Neural progenitor cell (in vitro differentiated cells): ENCODE measurements around the gene DNAJC30. TPM values are rescaled to one million over a fixed set of nuclear protein-coding genes. Genes with fewer than 3 reads are reported as not detected.
A peak's percentile ranks its signal among the peaks of the same experiment; 100 is the strongest.

Experiments
- DNase-seq: peaks from one replicate; pipeline ENCODE4 v3.0.0-alpha.2; 2016; ENCODE audit warnings: low spot score
- H2AFZ ChIP-seq: fragments of 200-600 bp; sonication (generic); replicated peaks from 2 replicates; pipeline ENCODE4 v1.6.1; 2016; ENCODE audit warnings: antibody characterized with exemption
- H3F3A ChIP-seq: fragments of 200-600 bp; sonication (generic); 2 replicates; pipeline ENCODE4 v1.6.1; 2016; ENCODE audit warnings: antibody characterized with exemption, low read depth
- H3K27ac ChIP-seq: fragments of 200-600 bp; sonication (generic); 2 replicates; pipeline ENCODE4 v1.5.1; 2016; ENCODE audit warnings: mild to moderate bottlenecking
- H3K27me3 ChIP-seq: fragments of 200-600 bp; sonication (generic); 2 replicates; pipeline ENCODE4 v1.6.1; 2016; ENCODE audit warnings: mild to moderate bottlenecking, moderate library complexity
- H3K36me3 ChIP-seq: fragments of 200-600 bp; sonication (generic); 2 replicates; pipeline ENCODE4 v1.5.1; 2016
- H3K4me1 ChIP-seq: fragments of 200-600 bp; sonication (generic); 2 replicates; pipeline ENCODE4 v1.6.1; 2016; ENCODE audit warnings: mixed run types
- H3K4me2 ChIP-seq: fragments of 200-600 bp; sonication (generic); 2 replicates; pipeline ENCODE4 v1.6.1; 2016
- H3K4me3 ChIP-seq: fragments of 200-600 bp; sonication (generic); 2 replicates; pipeline ENCODE4 v1.5.1; 2016
- H3K79me2 ChIP-seq: fragments of 200-600 bp; sonication (generic); 2 replicates; pipeline ENCODE4 v1.6.1; 2016; ENCODE audit warnings: low read depth
- H3K9ac ChIP-seq: fragments of 200-600 bp; sonication (generic); 2 replicates; pipeline ENCODE4 v1.6.1; 2016
- H3K9me3 ChIP-seq: fragments of 200-600 bp; sonication (generic); 2 replicates; pipeline ENCODE4 v1.5.1; 2016; ENCODE audit warnings: low read depth
- H4K20me1 ChIP-seq: fragments of 200-600 bp; sonication (generic); 2 replicates; pipeline ENCODE4 v1.6.1; 2016; ENCODE audit warnings: low read depth
- H3K27ac Mint-ChIP-seq: 3 replicates; pipeline ENCODE4 v1.8.0; 2021; ENCODE audit warnings: mixed read lengths
- H3K27me3 Mint-ChIP-seq: 2 replicates; pipeline ENCODE4 v1.8.0; 2022; ENCODE audit warnings: low read depth, mild to moderate bottlenecking, inconsistent platforms, moderate library complexity, mixed read lengths; ENCODE audit not compliant: insufficient read depth
- H3K36me3 Mint-ChIP-seq: 3 replicates; pipeline ENCODE4 v1.8.0; 2021; ENCODE audit warnings: mixed read lengths
- H3K4me1 Mint-ChIP-seq: 3 replicates; pipeline ENCODE4 v1.8.0; 2021; ENCODE audit warnings: mixed read lengths
- H3K4me3 Mint-ChIP-seq: 3 replicates; pipeline ENCODE4 v1.8.0; 2021; ENCODE audit warnings: mild to moderate bottlenecking, moderate library complexity, mixed read lengths
- H3K9me3 Mint-ChIP-seq: 3 replicates; pipeline ENCODE4 v1.8.0; 2020; ENCODE audit warnings: mixed read lengths
- EZH2 ChIP-seq: fragments of 200-600 bp; sonication (generic); IDR thresholded peaks from 2 replicates; pipeline ENCODE4 v1.6.1; 2017; ENCODE audit warnings: antibody characterized with exemption, mild to moderate bottlenecking, moderate library complexity
- EZH2phosphoT487 ChIP-seq: fragments of 200-600 bp; sonication (generic); IDR thresholded peaks from 2 replicates; pipeline ENCODE4 v1.6.1; 2017; ENCODE audit warnings: antibody characterized with exemption
- total RNA-seq: library from RNA; depleted of rRNA; stranded (reverse); fragments of >200 nt; gene quantifications from 2 replicates; pipeline ENCODE4 v1.2.3, GENCODE V29; 2015; ENCODE audit warnings: low replicate concordance
- TF ChIP-seq, protein P1 (sequence below): fragments of 200-600 bp; sonication (generic); IDR thresholded peaks from 2 replicates; pipeline ENCODE4 v1.5.1; 2017; ENCODE audit warnings: antibody characterized with exemption, mild to moderate bottlenecking

The DNAJC30 gene
- total RNA-seq, 1 donor from 2014 or later, result 0.94 TPM

GRCh38 chr7:73635428-73636200, 47.6 kb downstream of the DNAJC30 start:
- Mint-ChIP-seq H3K36me3 (no peaks in the 10 kb centered on the region), H3K9me3 (no peaks in the 10 kb centered on the region), H3K27me3 (peaks cover 14% of the 10 kb centered on the region), H3K27ac (no peak overlapping the region), H3K4me1 (peaks cover 6% of the 10 kb centered on the region), H3K4me3 (no peak overlapping the region)
- H3K4me3 ChIP-seq, result no peak overlapping the region
- H3K27ac ChIP-seq, result no peak overlapping the region
- H3K4me2 ChIP-seq, result peak overlapping the region; percentile 19
- TF ChIP-seq EZH2phosphoT487, result no peak
- TF ChIP-seq, protein P1, sequence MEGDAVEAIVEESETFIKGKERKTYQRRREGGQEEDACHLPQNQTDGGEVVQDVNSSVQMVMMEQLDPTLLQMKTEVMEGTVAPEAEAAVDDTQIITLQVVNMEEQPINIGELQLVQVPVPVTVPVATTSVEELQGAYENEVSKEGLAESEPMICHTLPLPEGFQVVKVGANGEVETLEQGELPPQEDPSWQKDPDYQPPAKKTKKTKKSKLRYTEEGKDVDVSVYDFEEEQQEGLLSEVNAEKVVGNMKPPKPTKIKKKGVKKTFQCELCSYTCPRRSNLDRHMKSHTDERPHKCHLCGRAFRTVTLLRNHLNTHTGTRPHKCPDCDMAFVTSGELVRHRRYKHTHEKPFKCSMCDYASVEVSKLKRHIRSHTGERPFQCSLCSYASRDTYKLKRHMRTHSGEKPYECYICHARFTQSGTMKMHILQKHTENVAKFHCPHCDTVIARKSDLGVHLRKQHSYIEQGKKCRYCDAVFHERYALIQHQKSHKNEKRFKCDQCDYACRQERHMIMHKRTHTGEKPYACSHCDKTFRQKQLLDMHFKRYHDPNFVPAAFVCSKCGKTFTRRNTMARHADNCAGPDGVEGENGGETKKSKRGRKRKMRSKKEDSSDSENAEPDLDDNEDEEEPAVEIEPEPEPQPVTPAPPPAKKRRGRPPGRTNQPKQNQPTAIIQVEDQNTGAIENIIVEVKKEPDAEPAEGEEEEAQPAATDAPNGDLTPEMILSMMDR, result no peak
- TF ChIP-seq EZH2, result no peak
- H3K4me1 ChIP-seq, result no peaks in the 10 kb centered on the region
- peak overlapping the region; percentile 14 for H2AFZ ChIP-seq
- H3K9ac ChIP-seq, result no peak overlapping the region
- no peaks in the 10 kb centered on the region for H3K27me3 ChIP-seq
- no peaks in the 10 kb centered on the region for H4K20me1 ChIP-seq
- no peak for DNase-seq
- no peaks in the 10 kb centered on the region for H3K36me3 ChIP-seq
- no peaks in the 10 kb centered on the region for H3F3A ChIP-seq
- H3K9me3 ChIP-seq, result no peaks in the 10 kb centered on the region
- no peaks in the 10 kb centered on the region for H3K79me2 ChIP-seq

- Histone ChIP-seq H3K4me2 (no peak overlapping the region), H4K20me1 (no peaks in the 10 kb centered on the region), H3F3A (no peaks in the 10 kb centered on the region), H3K27me3 (no peaks in the 10 kb centered on the region), H3K36me3 (no peaks in the 10 kb centered on the region), H3K9me3 (no peaks in the 10 kb centered on the region), H3K27ac (no peak overlapping the region), H2AFZ (no peak overlapping the region), H3K4me1 (no peaks in the 10 kb centered on the region), H3K79me2 (no peaks in the 10 kb centered on the region), H3K9ac (no peak overlapping the region), H3K4me3 (no peak overlapping the region)
- Mint-ChIP-seq H3K9me3 (no peaks in the 10 kb centered on the region), H3K4me3 (no peak overlapping the region), H3K27me3 (peaks cover 17% of the 10 kb centered on the region), H3K27ac (no peak overlapping the region), H3K4me1 (peaks cover 6% of the 10 kb centered on the region), H3K36me3 (no peaks in the 10 kb centered on the region)
- no peak for DNase-seq
- TF ChIP-seq EZH2 (no peak), EZH2phosphoT487 (no peak)
- TF ChIP-seq, protein P1, result no peak
Measured at GRCh38 chr7:73633844-73634243, 49.4 kb downstream of the DNAJC30 start.

DNA sequence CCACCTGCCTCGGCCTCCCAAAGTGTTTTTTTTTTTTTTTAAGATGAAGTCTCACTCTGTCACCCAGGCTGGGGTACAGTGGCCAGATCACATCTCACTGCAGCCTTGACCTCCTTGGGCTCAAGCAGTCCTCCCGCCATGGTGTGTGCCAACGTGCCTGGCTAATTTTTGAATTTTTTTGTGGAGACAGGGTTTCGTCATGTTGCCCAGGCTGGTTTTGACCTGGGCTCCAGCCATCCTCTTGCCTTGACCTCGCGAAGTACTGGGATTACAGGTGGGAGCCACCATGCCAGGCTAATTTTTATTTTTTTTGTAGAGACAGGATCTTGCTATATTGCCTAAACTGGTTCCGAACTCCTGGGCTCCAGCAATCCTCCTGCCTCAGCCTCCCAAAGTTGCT, 49.9 kb downstream of the DNAJC30 start:
- Histone ChIP-seq H3K27ac (no peak overlapping the region), H3K9me3 (no peaks in the 10 kb centered on the region), H3K27me3 (peaks cover 5% of the 10 kb centered on the region), H4K20me1 (no peaks in the 10 kb centered on the region), H3K36me3 (no peaks in the 10 kb centered on the region), H3K9ac (no peak overlapping the region), H3K4me3 (no peak overlapping the region), H3K4me2 (no peak overlapping the region), H2AFZ (no peak overlapping the region), H3F3A (no peaks in the 10 kb centered on the region), H3K4me1 (no peaks in the 10 kb centered on the region), H3K79me2 (no peaks in the 10 kb centered on the region)
- peaks cover 6% of the 10 kb centered on the region for H3K4me1 Mint-ChIP-seq
- no peak overlapping the region for H3K4me3 Mint-ChIP-seq
- no peaks in the 10 kb centered on the region for H3K36me3 Mint-ChIP-seq
- TF ChIP-seq, protein P1, result no peak
- TF ChIP-seq EZH2, result no peak
- peaks cover 19% of the 10 kb centered on the region for H3K27me3 Mint-ChIP-seq
- H3K9me3 Mint-ChIP-seq, result no peaks in the 10 kb centered on the region
- DNase-seq, result no peak
- H3K27ac Mint-ChIP-seq, result peak overlapping the region; percentile 25
